Fibroblast of mammary gland (primary cell): ENCODE results near the gene RAX2.
"Not testable (repeated sequence)": the region's sequence is repeated elsewhere in the genome, so short reads cannot be mapped to it uniquely, and the experiment has no call there.

Experiments used
- DNase-seq: peaks from one replicate; pipeline ENCODE4 v3.0.0-alpha.2; 2010; ENCODE audit warnings: low read depth
- H3K4me3 ChIP-seq: 2 replicates; pipeline ENCODE4 v1.5.1; 2011; ENCODE audit warnings: low read depth, mild to moderate bottlenecking, low read length, moderate library complexity; ENCODE audit not compliant: control insufficient read depth
- TF ChIP-seq, protein P1 (sequence below): conservative IDR thresholded peaks from 2 replicates; pipeline ENCODE4 v1.5.1; 2011; ENCODE audit warnings: low read depth, low read length, inconsistent platforms; ENCODE audit not compliant: control insufficient read depth, insufficient read depth

The RAX2 gene

DNA sequence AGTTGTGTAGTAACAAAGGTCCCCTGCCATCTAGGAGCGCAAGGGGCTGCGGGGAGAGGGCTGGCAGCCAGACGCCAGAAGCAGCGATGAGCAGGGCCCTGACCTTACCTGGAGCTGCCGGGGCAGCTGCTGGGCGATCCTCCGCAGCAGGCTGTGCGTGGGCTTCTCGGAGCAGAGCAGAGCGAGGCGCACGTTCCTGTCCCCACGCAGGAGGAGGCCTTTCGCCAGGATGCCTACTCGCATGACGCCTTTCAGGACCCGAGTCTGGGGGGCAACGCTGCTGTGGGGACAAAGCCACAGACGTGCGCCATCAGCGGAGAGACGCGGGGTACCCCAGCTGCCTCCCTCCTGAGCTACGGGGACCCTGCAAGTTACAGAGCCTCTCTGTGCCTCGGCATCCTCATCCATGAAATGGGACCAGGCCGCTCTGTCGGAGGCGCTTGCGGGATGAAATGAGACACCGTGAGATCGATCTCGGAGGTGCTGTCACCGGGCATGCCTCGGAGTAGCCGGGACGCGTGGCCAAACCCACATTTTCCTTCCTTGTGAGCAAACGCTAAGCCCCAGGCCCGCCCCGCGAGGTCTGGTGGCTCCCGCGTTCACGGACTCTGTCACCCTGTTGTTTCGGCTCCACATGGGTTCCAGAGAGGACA lies 44.7 kb upstream of the RAX2 start:
- no peak for DNase-seq
- H3K4me3 ChIP-seq, result no peak overlapping the region
- TF ChIP-seq, protein P1, sequence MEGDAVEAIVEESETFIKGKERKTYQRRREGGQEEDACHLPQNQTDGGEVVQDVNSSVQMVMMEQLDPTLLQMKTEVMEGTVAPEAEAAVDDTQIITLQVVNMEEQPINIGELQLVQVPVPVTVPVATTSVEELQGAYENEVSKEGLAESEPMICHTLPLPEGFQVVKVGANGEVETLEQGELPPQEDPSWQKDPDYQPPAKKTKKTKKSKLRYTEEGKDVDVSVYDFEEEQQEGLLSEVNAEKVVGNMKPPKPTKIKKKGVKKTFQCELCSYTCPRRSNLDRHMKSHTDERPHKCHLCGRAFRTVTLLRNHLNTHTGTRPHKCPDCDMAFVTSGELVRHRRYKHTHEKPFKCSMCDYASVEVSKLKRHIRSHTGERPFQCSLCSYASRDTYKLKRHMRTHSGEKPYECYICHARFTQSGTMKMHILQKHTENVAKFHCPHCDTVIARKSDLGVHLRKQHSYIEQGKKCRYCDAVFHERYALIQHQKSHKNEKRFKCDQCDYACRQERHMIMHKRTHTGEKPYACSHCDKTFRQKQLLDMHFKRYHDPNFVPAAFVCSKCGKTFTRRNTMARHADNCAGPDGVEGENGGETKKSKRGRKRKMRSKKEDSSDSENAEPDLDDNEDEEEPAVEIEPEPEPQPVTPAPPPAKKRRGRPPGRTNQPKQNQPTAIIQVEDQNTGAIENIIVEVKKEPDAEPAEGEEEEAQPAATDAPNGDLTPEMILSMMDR, result no peak

- H3K4me3 ChIP-seq, DNase-seq: not testable (repeated sequence)
These were observed 44.1 kb upstream of the RAX2 start for GRCh38 chr19:3816148-3816547.

GRCh38 chr19:3814648-3815047 lies 42.6 kb upstream of the RAX2 start:
- no peak for DNase-seq
- TF ChIP-seq, protein P1, result no peak
- no peak overlapping the region for H3K4me3 ChIP-seq

- DNase-seq, result no peak
- TF ChIP-seq, protein P1, result no peak
- no peak overlapping the region for H3K4me3 ChIP-seq
These were observed 41.7 kb upstream of the RAX2 start for GRCh38 chr19:3813473-3814392.

- no peak for DNase-seq
- TF ChIP-seq, protein P1, result no peak
These were observed 38.8 kb upstream of the RAX2 start for GRCh38 chr19:3810708-3811355.

GRCh38 chr19:3809881-3810707 lies 38.1 kb upstream of the RAX2 start:
- TF ChIP-seq, protein P1, result no peak
- DNase-seq, result no peak
- H3K4me3 ChIP-seq, result no peak overlapping the region

More at GRCh38 chr19:3810708-3811355, 38.8 kb upstream of the RAX2 start:
- H3K4me3 ChIP-seq, result no peak overlapping the region
